Adrenal gland (tissue), 5 donors: ENCODE measurements around the gene KCNA3.

Experiments used
- CTCF ChIP-seq, 6 experiments: fragments of 450-650 bp in 4 of 6; fragments of 200-600 bp in 2 of 6; sonication (generic) in 1 of 6; IDR thresholded peaks; 1 replicate in 5 of 6; 2 replicates in 1 of 6; pipeline versions ENCODE4 v1.5.1 to v1.8.0; 2016 to 2021; ENCODE audit warnings: antibody characterized with exemption in 6 of 6, mild to moderate bottlenecking in 2 of 6, moderate library complexity in 1 of 6
- POLR2A ChIP-seq, 2 donors: fragments of 450-650 bp; IDR thresholded peaks; one replicate each; pipeline ENCODE4 v1.6.1; 2017; ENCODE audit warnings: antibody characterized with exemption in 2 of 2, mild to moderate bottlenecking in 2 of 2, moderate library complexity in 1 of 2
- donor health status: DM: no; HTN: no; CAD: no.

GRCh38 chr1:110673197-110673701 lies 1.5 kb downstream of the KCNA3 start:
- TF ChIP-seq POLR2A (IDR thresholded peaks at IDR 0.05) = no peak
- TF ChIP-seq CTCF (IDR thresholded peaks at IDR 0.05) = no peak
